ENCODE results near the gene PTGER2.

Gene PTGER2

DNA sequence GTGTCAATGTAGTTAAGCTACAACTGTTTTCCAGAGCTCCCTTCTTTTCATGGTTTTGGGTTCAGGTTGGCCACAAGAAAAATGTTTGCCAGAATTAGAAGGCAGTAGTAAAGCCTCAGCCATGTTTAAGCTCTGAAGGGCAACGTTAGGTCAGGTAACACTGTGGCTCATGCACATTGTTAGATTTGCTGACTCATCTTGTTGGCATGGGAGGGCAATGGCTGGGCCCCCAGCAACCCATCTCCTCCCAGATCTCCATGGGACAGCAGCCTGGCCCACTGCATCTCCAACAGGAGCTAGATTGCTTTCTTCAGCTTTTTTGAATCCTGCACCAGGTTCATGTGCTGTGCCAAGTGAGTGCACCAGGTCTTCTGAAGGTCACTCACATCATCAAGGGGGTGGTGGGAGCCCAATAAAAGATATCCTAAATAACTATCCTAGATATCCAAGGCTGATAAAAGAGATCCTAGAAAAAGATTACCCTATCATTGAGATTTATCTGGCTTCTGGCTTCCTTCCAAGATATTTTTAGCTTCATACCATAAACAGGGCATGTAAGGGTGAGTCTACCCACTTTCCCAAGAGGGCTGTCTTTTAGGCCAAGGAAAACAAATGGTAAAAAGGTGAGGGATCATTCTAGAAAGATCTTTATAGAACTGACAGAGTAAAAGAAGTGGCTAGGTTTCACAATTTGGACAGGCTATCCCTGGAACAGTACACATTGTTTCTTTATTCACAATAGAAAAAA, 28.9 kb downstream of the PTGER2 start:
- no peak for DNase-seq

DNA sequence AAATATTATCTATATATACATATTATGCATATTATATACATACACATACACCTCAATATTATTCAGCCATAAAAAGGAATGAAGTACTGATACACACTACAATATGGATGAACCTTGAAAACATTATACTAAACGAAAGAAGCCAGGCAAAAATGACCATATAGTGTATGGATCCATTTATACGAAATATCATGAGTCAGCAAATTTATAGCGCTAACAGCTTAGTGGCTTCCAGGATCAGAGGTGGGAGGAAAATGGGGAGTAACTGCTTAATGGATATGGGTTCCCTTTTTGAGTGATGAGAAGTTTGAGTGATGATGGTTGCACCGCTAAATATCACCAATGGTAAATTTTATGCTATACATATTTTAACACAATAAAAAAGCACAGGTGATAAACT, 32.7 kb downstream of the PTGER2 start:
- no peak for DNase-seq

DNA sequence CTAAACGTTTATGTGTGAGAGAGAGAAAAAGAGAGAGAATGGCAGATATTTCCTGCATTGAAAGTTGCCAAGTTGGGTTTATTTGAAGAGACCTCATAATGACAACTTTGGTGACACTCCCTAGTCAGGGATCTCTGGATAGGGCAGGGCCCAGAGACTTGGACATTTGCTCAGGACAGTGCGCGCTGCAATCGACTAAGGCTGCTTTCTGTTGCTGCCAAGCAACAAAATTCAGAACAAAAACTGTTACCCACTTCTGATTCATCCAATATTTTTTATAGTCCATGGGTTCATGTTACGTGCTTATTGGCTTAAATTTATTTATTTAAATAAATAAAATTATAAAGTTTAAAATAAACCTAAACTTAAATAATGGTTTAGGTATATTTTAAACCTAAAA, 34.2 kb downstream of the PTGER2 start:
- no peak for DNase-seq

DNA sequence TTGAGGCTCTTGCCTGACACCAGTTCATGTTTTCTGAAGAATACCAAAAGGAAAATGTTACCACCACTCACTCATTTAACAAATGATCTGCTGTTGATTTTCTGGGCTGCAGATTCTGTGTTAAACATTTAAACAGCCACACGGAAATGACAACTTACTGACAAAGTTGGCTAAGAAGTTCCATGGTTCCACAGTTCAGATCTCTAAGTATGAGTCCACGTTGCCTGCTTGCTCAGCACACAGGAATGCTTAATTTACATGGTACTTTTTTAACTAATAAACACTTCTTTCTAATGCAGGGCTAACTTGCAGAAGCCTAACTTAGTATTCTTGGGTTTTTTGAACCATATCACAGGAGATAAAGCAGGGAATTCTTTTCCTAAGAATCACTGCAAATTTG, 34.7 kb downstream of the PTGER2 start:
- no peak for DNase-seq

DNA sequence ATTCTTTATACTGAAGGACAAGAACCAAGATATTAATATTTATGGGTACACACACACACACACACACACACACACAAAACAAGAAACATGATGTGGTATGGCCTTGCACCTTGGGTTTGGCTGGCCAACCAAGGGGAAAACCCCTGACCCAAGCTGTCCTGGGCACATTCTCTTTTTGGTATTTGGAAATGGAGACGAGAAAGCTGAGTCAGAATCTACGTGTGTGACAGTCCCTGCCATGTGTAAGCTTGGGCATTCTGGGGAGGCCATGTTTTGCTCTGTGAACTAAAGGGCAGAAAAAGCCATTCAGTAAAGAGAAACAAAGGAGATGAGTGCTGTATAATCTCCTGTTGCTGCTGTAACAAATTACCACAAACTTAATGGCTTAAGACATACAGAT, 35.6 kb downstream of the PTGER2 start:
- no peak for DNase-seq

DNA sequence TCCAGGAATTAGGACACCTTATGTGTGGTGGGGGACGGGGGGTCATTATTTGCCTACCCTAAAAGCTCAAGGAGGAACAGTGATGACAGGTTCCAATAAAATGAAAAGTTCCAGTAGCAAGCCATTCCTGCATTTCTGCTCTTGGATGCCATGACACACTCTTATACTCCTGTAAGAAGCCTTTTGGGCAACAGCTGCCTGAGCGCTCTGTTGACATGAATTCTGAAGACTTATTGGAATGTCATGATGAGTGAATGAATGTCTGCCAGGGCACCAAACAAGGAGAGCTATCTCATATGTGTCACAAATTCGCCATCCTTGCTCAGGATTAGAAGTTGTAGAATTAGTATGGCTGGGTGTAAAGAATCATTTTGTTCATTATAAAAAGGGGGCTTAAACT, 36.3 kb downstream of the PTGER2 start:
- DNase-seq: no peak

DNA sequence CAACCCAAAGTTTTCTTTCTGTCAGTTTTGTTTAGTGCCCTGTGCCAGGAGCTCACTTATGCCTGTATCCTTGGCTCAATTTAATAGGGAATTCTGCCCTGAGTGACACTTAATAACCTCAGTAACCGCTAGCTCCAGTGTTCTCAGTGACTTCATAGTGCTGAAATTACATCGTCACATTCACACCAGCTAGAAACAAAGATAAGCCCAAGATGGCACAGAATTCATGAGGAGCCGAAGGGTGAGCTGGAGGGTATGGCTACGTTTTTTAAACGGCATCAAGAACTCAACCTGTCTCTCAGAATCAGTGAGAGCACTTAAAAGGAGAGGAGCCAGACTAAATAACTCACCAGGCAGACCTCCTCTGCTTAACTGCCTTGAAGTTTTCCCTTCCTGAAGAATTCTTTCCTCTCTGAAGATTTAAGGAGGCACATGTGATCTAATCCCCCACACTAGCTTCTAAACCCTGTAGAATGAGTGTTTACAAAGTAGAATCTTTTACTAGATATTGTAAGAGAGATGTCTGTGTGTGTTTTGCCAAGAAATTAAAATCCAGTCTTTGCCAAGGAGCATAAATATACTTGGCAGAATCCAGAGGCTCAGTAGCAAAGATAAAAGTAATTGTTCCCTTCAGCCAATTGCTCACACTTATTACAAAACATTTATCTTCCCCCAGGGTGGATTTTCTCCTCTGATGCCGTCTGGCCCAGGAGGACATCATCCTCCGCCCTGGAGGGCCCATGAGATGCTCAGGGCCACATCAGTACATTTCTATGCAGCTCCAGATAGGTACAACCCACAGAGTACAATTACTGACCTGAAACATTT, 37.3 kb downstream of the PTGER2 start:
- peak; percentile 7 for DNase-seq

DNA sequence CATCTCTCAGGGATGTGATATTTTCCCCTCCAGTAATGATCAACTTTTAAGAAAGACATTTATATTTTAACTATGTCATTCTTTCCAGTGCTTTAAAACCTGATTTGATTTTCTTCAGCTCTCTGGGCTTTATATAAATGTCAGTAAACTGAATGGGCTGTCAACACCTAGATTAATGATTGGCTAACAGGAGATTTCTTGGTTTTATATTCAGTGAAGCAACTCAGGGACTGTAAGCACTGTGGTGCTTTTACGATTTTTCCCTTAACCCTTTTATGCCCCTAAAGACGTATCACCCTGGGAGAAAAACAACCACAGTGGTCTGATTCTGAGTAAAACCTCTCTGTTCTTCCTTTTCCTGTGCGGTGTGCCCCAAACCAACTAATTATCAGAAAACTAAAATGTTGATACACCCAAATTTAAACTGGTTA, 38.0 kb downstream of the PTGER2 start:
- DNase-seq: peak; percentile 10

DNA sequence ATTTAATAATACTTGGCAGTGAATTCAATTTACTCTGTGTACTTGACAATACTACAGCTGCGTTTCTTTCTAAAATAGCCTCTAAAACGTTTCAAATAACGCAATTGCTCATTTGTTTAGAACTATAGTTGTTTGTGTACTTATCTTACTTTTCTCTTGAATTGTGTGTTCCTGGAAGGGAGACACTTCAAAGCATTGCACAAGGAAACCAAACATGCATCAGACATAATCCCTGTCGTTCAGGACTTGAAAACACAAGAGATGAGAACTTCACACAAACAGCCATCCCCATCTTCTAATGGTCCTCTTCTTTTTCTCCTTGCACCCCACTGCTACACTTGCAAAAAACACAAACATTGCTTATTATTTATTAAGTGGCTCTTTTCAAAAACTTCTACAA, 38.5 kb downstream of the PTGER2 start:
- DNase-seq: no peak

DNA sequence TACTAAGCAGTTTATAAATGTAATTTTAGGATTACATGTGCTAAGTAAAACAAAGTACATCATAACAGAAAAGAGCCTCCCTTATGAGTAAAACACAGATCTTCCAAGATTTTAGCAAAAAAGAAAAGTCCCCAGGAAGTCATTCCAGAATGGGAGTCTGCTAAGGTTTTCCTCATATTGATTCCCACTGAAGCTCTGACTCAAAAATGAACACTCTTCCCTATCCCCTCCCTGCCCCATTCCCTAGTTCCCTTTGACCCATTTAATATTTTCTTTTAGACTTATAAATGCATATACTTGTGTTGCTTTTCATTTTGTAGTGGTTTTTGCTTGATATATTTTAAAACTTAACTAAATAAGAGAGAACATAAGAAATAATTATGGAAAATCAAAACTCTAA, 40.1 kb downstream of the PTGER2 start:
- no peak for DNase-seq

DNA sequence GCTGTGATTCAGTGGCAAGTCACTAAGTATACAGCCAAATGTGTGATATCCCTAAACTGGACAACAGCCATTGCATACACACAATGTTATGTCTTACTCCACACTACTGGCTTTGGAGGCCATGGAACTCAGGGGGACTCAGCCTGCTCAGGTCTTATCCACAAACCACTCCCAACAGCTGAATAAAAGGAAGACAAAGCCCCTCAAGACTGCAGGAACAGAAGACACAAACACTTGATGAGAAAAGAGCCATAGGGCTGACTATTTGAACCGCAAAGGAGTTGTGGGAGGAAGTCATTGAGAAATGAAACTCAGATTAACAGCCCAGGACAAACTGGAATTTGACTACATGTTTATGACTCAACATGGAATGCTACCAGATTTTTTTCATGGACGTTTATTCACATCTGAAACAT, 40.9 kb downstream of the PTGER2 start:
- DNase-seq: no peak

DNA sequence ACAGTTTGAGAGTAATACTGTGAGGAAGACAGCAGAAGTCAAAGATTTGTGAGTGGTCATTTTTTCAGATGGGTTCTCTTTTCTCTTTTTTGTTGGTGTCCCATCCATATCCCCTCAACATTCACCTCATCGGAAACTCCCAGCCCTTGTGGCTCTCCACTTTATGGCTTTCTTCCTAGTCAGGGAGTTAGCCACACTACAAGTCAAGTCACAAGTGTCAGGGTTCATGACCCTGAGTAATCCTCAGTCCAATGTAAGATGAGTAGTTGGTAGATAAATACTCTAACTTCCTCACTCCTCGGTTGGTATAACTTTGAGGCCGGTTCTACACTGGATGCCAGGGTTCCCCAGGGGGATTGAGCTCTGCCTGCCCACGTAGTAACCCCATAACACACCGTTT, 41.4 kb downstream of the PTGER2 start:
- DNase-seq: no peak

DNA sequence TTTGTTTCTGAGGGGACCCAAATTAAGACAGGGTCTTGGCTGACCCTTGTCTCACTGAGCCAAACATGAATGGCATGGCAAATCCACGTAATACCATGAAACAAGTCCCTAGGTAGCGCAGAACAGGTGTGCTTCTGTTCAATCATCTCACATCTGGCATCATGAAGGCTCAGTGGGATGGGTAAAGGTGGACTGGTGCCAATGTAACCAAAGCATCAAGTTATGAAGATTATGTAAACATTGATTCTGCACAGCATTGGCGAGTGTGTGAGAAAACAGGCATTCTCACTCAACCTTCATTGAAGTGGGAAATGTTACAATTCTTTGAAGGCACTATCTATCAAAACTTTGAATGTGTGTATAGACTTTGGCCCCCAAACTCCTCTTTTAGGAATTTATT, 41.9 kb downstream of the PTGER2 start:
- no peak for DNase-seq

DNA sequence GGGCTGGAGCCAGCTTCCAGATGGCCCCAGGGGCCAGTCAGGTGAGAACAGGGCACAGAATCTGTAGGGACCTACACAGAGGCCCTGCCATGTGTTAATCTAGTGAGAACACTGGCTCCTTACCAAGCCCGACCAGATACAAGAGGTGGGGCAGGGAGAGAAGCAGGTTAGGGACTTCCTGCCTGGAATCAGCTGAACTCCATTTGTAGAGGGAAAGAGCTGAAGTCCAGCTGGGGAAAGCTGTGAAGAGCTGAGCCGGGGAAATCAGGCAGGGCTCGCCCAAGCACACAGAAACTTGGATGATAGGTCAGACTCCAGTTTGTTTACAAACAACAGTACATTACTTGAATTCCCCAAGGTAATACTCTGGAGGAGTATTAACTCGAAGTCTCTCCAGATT, 46.7 kb downstream of the PTGER2 start:
- DNase-seq: no peak

DNA sequence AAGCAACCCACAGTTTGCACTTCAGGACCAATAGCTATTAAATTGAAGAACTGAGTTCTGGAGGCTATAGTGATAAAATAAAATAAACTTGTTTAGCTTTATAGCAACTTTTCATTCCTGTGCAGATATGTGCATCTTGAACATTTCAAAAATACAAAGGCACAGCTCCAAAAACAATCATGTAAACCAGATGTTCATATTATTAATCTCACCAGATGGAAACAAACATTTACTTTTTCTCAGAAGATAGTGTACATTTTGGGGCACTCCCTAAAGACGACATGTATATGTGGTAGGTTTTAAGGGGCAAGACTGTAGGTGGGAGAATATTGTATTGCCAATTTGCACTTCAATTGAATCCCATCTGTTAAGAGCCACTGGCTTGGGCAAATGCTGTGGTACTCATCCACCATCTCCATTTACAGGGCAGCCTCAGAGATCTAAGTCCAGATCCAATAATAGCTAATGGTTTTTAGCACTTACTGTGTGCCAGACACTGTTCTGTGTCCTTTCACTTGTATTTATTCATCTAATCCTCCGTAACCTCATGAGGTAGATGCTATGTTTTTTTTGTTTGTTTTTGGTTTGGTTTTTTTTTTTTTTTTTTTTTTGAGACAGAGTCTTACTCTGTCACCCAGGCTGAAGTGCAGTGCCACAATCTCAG, 49.1 kb downstream of the PTGER2 start:
- DNase-seq: no peak

DNA sequence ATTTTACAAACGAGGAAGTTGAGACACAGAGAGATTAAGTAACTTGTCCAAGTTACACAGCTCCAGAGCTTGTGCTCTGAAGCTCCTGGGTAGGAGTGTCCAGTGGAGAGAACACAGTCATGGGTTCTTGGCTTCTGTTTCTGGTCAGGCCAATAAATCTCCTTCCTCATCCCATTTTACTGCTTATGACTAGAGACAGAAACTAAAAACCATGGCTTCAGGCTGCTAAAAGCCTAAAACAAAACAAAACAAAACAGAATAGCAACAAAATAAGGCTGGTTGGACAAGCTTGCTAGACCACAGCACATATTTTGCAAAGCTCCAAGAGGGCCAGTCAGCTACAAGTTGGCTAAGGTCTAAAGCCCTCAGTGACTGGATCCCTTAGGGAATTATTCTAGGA, 49.8 kb downstream of the PTGER2 start:
- no peak for DNase-seq

DNA sequence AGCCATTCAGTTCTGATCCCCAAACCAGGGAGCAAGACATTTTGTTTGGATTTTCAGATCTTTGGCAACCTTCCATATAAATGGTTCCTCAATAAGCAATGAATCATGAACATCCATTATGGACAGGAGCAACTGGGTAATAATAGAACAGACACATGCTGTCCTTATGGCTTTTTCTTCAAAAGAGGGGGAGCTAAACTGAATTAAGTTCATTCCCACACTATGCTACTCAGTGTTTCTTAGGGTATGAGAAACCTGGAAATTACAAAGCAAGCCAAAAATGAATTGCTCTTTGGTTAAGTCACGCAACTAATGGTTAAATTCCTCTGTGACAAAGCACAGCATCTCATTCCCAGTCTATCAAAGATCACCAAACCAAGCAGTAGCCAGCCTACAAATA, 51.0 kb downstream of the PTGER2 start:
- no peak for DNase-seq

DNA sequence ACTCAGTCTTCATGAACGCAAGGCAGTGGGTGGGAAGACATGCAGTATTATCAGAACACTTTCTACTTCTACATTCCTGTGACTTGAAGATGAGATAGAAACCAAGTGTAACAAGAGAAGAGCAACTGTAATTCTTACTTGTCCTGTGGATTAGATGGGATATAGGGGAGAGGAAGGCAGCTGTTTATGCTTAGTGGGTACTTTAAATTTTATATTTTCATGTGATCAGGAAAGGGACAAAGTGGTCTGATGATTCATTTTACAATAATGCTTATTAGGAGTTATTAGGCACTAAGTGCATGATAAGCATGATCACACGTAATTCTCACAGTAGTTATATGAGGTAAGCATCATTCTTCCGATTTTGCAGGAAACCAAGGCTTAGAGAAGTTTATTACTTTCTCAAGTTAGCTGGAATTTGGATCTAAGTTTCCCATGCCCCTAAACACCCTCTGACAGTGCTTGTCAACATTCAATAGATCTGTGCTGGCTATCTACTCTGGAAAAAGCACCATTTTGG, 52.7 kb downstream of the PTGER2 start:
- DNase-seq: no peak

DNA sequence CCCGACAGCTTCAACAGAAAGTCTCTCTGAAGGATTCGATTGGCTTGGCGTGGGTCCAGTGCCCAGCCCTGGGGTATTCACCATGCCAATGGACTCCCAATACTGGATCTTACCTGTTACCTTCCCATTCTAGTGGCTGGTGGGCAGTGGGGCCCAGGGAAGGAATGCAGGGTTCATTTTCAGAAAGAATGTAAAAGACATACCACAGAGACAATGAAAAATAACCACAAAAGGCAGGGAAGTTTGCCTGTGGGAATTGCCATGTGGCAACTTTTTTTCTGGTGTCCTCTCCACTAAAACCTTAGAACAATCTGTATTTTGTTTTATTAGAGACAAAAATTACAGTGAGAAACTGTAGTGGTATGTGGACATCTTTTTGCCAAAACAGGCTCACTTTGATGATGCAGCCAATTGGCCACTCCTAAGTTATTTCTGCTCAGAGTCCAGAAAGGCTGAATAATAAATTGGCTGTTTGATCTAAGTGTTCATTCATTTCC, 55.2 kb downstream of the PTGER2 start:
- DNase-seq: no peak

DNA sequence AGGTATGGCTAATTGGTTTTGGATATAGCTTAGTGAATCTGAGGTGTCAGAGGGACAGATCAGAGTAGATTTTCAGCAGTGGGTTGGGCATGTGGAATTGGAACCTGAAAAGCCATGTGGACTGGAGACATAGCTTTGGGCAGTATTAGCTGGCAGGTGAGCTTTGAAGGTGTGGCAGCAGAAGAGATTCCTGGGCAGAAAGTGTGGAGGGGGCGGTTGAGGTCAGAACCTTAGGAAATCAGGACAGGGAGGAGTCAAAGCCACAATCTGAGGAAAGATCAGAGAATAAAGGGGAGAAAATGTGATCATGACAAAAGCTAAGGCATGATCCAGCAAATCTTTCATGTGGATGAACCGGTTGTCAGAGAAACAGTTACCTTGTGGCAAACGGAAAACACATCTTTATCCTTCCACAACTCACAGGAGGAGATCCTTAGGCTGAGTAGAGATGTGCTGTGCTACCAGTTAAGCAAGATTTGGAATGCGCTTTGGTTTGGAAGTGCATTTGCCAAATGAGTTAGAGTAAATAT, 56.4 kb downstream of the PTGER2 start:
- DNase-seq: no peak

DNA sequence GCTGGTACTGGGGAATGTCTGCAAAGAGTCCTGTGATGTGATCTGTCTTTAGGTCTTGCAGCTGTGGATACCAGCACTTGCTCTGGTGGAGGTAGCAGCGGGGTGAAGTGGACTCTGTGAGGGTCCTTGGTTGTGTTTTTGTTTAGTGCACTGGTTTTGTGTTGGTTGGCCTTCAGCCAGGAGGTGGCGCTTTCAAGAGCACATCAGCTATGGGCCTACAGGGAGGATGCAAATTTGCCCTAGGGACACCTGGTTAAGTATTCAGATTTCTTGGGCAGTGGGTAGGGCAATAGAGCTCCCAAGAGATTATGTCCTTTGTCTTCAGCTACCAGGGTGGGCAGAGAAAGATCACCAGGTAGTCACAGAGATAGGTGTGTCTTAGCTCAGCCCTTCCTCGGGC, 63.8 kb downstream of the PTGER2 start:
- DNase-seq: no peak
